ENCODE data around the gene RRAGD. TPM values are rescaled to one million over a fixed set of nuclear protein-coding genes. Genes with fewer than 3 reads are reported as not detected.
A peak's percentile ranks its signal among the peaks of the same experiment; 100 is the strongest.

The RRAGD gene
- total and polyA plus RNA-seq, 2 experiments from 2014 or later = 7.0 to 20.1 TPM

- Histone ChIP-seq H3K9me2 (ENCODE audit: insufficient read depth) (no peaks in the 10 kb centered on the region), H3K36me3 (ENCODE audit: insufficient read depth) (no peaks in the 10 kb centered on the region), H3K4me1 (ENCODE audit: insufficient read depth) (0 out of 2 replicates have a peak, but pooled peaks cover 4% of the 10 kb centered on the region), H3K4me3 (no peak overlapping the region), H3K27ac (ENCODE audit: low read depth) (no peak overlapping the region), H2AFZ (no peak overlapping the region), H3K27me3 (ENCODE audit: insufficient read depth) (0 out of 2 replicates have a peak, but pooled peaks cover 3% of the 10 kb centered on the region), H3K79me2 (replicated peaks; ENCODE audit: insufficient read depth) (no peaks in the 10 kb centered on the region), H3F3A (replicated peaks; ENCODE audit: low read depth) (no peaks in the 10 kb centered on the region; the same call in 1 of the 2 replicates), H4K20me1 (replicated peaks; ENCODE audit: insufficient read depth) (no peaks in the 10 kb centered on the region), H3K4me2 (no peak overlapping the region)
- H3K36me3 Mint-ChIP-seq (ENCODE audit: low read depth) = no peaks in the 10 kb centered on the region
- peak; percentile 77 for ATAC-seq
- peak; percentile 13 for DNase-seq (ENCODE audit: low spot score)
- peaks cover 4% of the 10 kb centered on the region; the same call in 2 of the 3 replicates for H3K4me1 Mint-ChIP-seq
- no peaks in the 10 kb centered on the region for H3K9me3 Mint-ChIP-seq
- H3K4me3 Mint-ChIP-seq = no peak overlapping the region
- no peak for TF ChIP-seq POLR2AphosphoS5 (IDR thresholded peaks at IDR 0.05; ENCODE audit: low read depth)
- no peak for TF ChIP-seq REST (IDR thresholded peaks at IDR 0.05; ENCODE audit: unreplicated experiment)
- TF ChIP-seq JUNB (IDR thresholded peaks at IDR 0.05; ENCODE audit: unreplicated experiment) = no peak
- TF ChIP-seq NANOG (IDR thresholded peaks at IDR 0.05; ENCODE audit: borderline replicate concordance) = no peak
- TF ChIP-seq CREB1 (CRISPR knock-in tag; IDR thresholded peaks at IDR 0.05; ENCODE audit: low read depth) = no peak
- H3K27ac Mint-ChIP-seq = no peak overlapping the region
- no peaks in the 10 kb centered on the region for H3K27me3 Mint-ChIP-seq (ENCODE audit: insufficient read depth, low read depth, poor library complexity)
These were observed 52.5 kb downstream of the RRAGD start for GRCh38 chr6:89359561-89359960.

GRCh38 chr6:89357390-89357789, 54.7 kb downstream of the RRAGD start:
- H3K9me3 Mint-ChIP-seq = no peaks in the 10 kb centered on the region
- peaks cover 14% of the 10 kb centered on the region for H3K27me3 Mint-ChIP-seq (ENCODE audit: insufficient read depth, low read depth, poor library complexity)
- Histone ChIP-seq H3K27me3 (ENCODE audit: insufficient read depth) (peaks cover 15% of the 10 kb centered on the region), H3K79me2 (replicated peaks; ENCODE audit: insufficient read depth) (no peaks in the 10 kb centered on the region), H3K4me1 (ENCODE audit: insufficient read depth) (0 out of 2 replicates have a peak, but pooled peaks cover 4% of the 10 kb centered on the region), H2AFZ (no peak overlapping the region), H3K4me2 (no peak overlapping the region), H4K20me1 (replicated peaks; ENCODE audit: insufficient read depth) (no peaks in the 10 kb centered on the region), H3F3A (replicated peaks; ENCODE audit: low read depth) (no peaks in the 10 kb centered on the region; the same call in 1 of the 2 replicates), H3K27ac (ENCODE audit: low read depth) (no peak overlapping the region), H3K4me3 (no peak overlapping the region), H3K36me3 (ENCODE audit: insufficient read depth) (no peaks in the 10 kb centered on the region), H3K9me2 (ENCODE audit: insufficient read depth) (no peaks in the 10 kb centered on the region)
- H3K27ac Mint-ChIP-seq = no peak overlapping the region
- DNase-seq (ENCODE audit: low spot score) = no peak
- H3K4me1 Mint-ChIP-seq = peaks cover 13% of the 10 kb centered on the region
- no peaks in the 10 kb centered on the region for H3K36me3 Mint-ChIP-seq (ENCODE audit: low read depth)
- no peak for ATAC-seq
- TF ChIP-seq ZNF114 (CRISPR knock-in tag; IDR thresholded peaks at IDR 0.05) (no peak), CREB1 (CRISPR knock-in tag; IDR thresholded peaks at IDR 0.05; ENCODE audit: low read depth) (no peak), STAT1 (IDR thresholded peaks at IDR 0.05; ENCODE audit: unreplicated experiment) (no peak), EZH2phosphoT487 (IDR thresholded peaks at IDR 0.05; ENCODE audit: unreplicated experiment) (no peak), POLR2AphosphoS5 (IDR thresholded peaks at IDR 0.05; ENCODE audit: low read depth) (no peak), EZH2 (IDR thresholded peaks at IDR 0.05; ENCODE audit: low read depth, unreplicated experiment) (no peak), ZNF331 (CRISPR knock-in tag; IDR thresholded peaks at IDR 0.05; ENCODE audit: low read depth) (no peak), NANOG (IDR thresholded peaks at IDR 0.05; ENCODE audit: borderline replicate concordance) (no peak), REST (IDR thresholded peaks at IDR 0.05; ENCODE audit: unreplicated experiment) (no peak), JUNB (IDR thresholded peaks at IDR 0.05; ENCODE audit: unreplicated experiment) (no peak)
- no peak overlapping the region for H3K4me3 Mint-ChIP-seq
